Omental fat pad (tissue), 4 donors: Measurements from ENCODE around the gene GTSE1. TPM values are rescaled to one million over a fixed set of nuclear protein-coding genes. Genes with fewer than 3 reads are reported as not detected.

Source experiments
- ATAC-seq: fragments of 150-250 bp; one replicate; pipeline ENCODE4 v1.9.1; 2016; ENCODE audit warnings: mild to moderate bottlenecking, moderate library complexity; ENCODE audit not compliant: low FRiP score
- DNase-seq: peaks from one replicate; pipeline ENCODE4 v3.0.0-alpha.2; 2019; ENCODE audit warnings: low spot score
- total RNA-seq, 4 donors: library from RNA; depleted of rRNA; stranded (reverse); fragments of >200 nt; gene quantifications; one replicate each; pipeline ENCODE4 v1.1.0, GENCODE V29; 2016
- TF ChIP-seq, protein P1 (sequence below), 3 donors: fragments of 450-650 bp; IDR thresholded peaks; one replicate each; pipeline ENCODE4 v1.5.1; 2016 to 2017; ENCODE audit warnings: antibody characterized with exemption in 3 of 3, mild to moderate bottlenecking in 3 of 3, moderate library complexity in 2 of 3

GTSE1 gene
- total RNA-seq, 4 donors from 2014 or later: 1.1 to 2.5 (median 1.3) TPM; not detected in 1

DNA sequence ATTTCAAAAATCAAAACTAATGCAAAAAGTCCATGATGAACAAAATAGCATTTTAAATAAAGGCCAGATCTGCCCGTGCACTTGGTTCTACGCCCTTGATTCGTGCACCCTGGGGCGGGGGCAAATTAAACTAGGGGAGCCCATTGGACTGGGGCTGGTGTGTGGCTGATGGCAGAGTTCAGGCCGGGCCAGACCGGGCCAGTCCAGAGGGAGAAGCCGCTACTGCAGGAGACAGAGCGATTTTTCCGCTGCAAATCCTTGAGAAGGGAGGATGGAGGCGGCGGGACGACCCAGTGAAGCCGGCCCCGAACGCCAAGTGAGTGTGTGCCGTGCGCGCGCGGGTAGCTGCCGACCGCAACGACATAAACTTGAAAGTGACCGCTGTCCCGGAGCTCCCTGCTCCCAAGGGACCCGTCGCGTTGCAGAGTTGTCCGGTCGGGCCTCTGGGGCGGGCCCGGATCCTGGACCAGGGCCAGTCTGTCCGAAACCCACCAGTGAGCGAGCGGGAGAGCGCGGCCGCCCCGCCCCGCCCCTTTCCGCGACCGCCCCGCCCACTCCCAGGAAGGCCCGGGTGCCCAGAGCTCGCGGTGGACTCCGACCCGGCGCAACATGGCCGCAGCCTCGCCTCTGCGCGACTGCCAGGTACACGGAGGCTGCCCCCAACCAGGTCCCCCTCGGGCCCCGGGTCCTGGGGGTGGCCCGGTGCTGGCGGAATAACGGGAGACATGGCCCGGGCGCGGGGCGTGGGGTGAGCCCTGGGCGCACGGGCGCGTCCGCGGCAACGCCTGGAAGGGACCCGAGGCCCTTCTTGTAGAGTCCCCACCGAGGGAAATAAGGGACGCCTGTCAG, 29.0 kb upstream of the GTSE1 start, which contains the start of gene TTC38:
Gene TTC38, plus strand, starts transcription at position 578 of the 849 bp plus-strand sequence. Its CDS starts 32 bp downstream, at position 610.
- DNase-seq: peak; percentile 69
- TF ChIP-seq, protein P1, sequence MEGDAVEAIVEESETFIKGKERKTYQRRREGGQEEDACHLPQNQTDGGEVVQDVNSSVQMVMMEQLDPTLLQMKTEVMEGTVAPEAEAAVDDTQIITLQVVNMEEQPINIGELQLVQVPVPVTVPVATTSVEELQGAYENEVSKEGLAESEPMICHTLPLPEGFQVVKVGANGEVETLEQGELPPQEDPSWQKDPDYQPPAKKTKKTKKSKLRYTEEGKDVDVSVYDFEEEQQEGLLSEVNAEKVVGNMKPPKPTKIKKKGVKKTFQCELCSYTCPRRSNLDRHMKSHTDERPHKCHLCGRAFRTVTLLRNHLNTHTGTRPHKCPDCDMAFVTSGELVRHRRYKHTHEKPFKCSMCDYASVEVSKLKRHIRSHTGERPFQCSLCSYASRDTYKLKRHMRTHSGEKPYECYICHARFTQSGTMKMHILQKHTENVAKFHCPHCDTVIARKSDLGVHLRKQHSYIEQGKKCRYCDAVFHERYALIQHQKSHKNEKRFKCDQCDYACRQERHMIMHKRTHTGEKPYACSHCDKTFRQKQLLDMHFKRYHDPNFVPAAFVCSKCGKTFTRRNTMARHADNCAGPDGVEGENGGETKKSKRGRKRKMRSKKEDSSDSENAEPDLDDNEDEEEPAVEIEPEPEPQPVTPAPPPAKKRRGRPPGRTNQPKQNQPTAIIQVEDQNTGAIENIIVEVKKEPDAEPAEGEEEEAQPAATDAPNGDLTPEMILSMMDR (IDR thresholded peaks at IDR 0.05): no peak
- peak; percentile 95 for ATAC-seq

DNA sequence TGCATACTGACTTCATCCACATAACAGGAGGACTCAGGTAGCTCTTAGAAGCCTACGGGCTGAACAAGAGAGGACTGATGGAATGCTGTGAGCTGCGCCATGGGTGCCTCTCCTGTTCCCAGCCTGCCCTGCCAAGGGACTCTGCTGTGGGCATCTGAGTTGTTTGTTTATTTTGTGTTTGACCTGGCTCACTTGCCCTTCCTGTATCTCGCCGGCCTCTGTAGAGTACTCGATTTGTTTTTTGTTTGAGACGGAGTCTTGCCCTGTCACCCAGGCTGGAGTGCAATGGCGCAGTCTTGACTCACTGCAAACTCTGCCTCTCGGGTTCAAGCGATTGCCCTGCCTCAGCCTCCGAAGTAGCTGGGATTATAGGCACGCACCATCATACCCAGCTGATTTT, 27.1 kb upstream of the GTSE1 start:
- ATAC-seq: no peak
- no peak for DNase-seq
- TF ChIP-seq, protein P1 (IDR thresholded peaks at IDR 0.05): no peak

DNA sequence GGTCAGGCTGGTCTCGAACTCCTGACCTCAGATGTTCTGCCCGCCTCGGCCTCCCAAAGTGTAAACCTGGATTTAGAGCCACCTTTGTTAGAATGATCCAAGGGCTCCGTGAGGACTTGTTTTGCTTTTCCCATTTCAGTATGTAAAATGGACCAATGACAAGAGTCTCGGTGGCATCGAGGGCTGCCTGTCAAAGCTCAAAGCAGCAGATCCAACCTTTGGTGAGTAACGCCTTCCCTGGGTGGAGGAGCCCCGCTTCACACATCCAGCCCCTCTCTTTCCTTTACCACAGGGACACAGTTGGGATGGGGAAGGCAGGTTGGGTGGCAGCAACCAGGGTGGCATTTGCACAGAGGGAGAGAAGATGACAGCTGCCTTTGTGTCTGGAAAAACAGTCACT, 24.5 kb upstream of the GTSE1 start:
- DNase-seq: no peak
- ATAC-seq: no peak
- TF ChIP-seq, protein P1 (IDR thresholded peaks at IDR 0.05): no peak

DNA sequence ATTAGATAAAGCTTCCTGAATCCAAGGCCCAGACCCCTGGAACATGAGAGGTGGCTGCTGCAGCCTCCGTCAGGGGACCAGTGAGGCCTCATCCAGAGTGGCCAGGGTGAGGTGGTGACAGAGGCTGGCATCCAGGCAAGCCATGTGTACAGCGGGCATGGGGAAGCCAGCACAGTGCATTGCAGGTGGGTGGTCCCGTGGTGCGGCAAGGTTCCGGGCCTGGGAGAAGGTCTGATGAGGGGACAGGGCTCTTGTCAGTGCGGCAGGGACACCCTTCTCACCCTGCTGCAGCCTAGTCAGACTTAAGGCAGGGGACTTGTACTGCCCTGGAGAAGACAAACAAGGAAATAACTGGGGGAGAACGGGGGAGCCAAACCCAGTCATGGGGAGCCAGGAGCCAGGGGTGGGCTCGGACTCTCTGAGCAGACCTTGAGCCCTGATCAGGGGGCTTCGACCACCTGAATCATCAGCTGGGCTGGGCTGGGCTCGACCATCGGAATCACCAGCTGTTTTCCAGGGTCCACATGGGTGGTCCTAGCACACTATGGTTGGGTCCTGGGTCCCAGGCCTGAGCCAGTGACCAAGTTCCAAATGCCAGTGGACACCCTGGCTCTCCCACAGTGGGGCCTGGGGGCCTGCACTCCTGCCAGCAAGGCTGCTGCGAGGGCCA, 23.8 kb upstream of the GTSE1 start:
- DNase-seq (no peak), ATAC-seq (no peak)

DNA sequence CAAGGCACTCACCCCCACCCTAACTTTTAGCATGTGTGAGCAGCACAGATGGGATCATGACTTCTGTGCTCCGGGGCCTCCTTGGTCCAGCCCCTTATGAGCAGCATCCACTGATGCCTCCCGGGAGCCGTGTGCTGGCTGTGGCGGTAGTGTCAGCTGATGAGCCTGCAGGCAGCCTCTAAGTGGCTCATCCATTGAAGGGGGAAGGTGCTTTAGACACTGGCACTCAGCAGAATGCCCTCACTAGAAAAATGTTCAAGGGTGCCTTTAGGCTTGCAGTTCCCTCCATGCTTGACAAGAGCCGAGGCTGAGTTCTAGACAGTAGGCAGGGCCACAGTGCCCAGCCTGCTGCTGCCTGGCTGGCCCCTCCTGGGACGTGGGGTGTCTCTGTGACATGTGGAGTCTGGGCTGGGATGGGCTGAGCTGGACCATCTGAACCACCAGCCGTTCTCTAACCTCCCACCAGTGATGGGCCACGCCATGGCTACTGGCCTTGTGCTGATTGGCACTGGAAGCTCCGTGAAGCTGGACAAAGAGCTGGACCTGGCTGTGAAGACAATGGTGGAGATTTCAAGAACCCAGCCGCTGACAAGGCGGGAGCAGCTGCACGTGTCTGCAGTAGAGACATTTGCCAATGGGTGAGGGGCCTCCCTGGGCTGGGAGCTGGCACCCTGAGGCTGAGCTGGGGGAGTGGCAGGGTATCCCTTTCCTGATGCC, 23.1 kb upstream of the GTSE1 start:
- ATAC-seq (no peak), DNase-seq (no peak)
- TF ChIP-seq, protein P1 (IDR thresholded peaks at IDR 0.05): no peak

More for the DNA sequence above, 23.8 kb upstream of the GTSE1 start:
- TF ChIP-seq, protein P1 (IDR thresholded peaks at IDR 0.05): no peak

DNA sequence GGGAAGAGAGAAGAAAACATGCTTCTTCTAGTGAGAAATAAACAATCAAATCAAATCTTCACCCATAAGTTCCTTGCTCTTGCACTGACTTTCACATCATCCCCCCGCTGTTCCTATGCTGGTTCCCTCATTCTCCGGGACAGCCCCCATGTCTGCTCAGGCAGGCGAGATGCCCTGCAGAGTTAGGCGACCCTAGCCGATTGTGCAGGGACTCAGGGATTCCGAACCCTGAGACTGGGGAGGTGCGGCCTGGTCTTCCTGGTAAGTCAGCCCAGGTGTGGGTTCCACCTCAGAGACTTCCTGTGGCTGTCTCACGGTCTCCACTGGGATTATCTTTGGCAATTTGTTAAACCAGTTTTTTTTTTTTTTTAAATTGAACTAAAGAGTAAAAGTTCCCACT, 22.3 kb upstream of the GTSE1 start:
- DNase-seq (no peak), ATAC-seq (no peak)
- TF ChIP-seq, protein P1 (IDR thresholded peaks at IDR 0.05): no peak
